Mammary epithelial cell (primary cell): ENCODE data around the gene ULK4.

Experiments
- EZH2 ChIP-seq: IDR thresholded peaks from 2 replicates; pipeline ENCODE4 v1.6.1; 2012; ENCODE audit warnings: low read length, inconsistent platforms, borderline replicate concordance
- TF ChIP-seq, protein P1 (sequence below), 2 donors: IDR thresholded peaks in 1 of 2; conservative IDR thresholded peaks in 1 of 2; 2 replicates each; pipeline ENCODE4 v1.5.1; 2011 to 2012; ENCODE audit warnings: inconsistent platforms in 2 of 2, low read length in 2 of 2, mild to moderate bottlenecking in 2 of 2, control low read depth in 1 of 2, low read depth in 1 of 2; ENCODE audit not compliant: insufficient read depth in 1 of 2; ENCODE audit errors: extremely low read depth in 1 of 2

GRCh38 chr3:41198950-41199865 lies 762.7 kb downstream of the ULK4 start, which contains the start of gene CTNNB1:
- TF ChIP-seq, protein P1, sequence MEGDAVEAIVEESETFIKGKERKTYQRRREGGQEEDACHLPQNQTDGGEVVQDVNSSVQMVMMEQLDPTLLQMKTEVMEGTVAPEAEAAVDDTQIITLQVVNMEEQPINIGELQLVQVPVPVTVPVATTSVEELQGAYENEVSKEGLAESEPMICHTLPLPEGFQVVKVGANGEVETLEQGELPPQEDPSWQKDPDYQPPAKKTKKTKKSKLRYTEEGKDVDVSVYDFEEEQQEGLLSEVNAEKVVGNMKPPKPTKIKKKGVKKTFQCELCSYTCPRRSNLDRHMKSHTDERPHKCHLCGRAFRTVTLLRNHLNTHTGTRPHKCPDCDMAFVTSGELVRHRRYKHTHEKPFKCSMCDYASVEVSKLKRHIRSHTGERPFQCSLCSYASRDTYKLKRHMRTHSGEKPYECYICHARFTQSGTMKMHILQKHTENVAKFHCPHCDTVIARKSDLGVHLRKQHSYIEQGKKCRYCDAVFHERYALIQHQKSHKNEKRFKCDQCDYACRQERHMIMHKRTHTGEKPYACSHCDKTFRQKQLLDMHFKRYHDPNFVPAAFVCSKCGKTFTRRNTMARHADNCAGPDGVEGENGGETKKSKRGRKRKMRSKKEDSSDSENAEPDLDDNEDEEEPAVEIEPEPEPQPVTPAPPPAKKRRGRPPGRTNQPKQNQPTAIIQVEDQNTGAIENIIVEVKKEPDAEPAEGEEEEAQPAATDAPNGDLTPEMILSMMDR (conservative IDR thresholded peaks at IDR 0.05 in 1 of 2, IDR thresholded peaks at IDR 0.05 in 1 of 2; ENCODE audit: extremely low read depth in 1 of 2, insufficient read depth in 1 of 2, low read depth in 1 of 2, low read length in 2 of 2) = peak in 1 of 2 donors; percentile 16
- TF ChIP-seq EZH2 = no peak
